GM12878 (cell line): Measurements from ENCODE around the gene LMF1. TPM values are rescaled to one million over a fixed set of nuclear protein-coding genes. Genes with fewer than 3 reads are reported as not detected.

Experiments used
- ATF7 ChIP-seq: fragments of 450-650 bp; IDR thresholded peaks from 2 replicates; pipeline ENCODE4 v1.6.1; 2016; ENCODE audit warnings: low read depth, mild to moderate bottlenecking
- BRCA1 ChIP-seq: IDR thresholded peaks from 2 replicates; pipeline ENCODE4 v1.6.1; 2011; ENCODE audit warnings: low read depth, low read length, improper control_type of control experiment
- CHD1 ChIP-seq: IDR thresholded peaks from 2 replicates; pipeline ENCODE4 v1.6.1; 2012; ENCODE audit warnings: low read depth, low read length, improper control_type of control experiment
- E2F4 ChIP-seq: IDR thresholded peaks from 2 replicates; pipeline ENCODE4 v1.6.1; 2012; ENCODE audit warnings: low read depth, low read length, improper control_type of control experiment
- E2F8 ChIP-seq: fragments of 450-650 bp; IDR thresholded peaks from 2 replicates; pipeline ENCODE4 v1.6.1; 2018; ENCODE audit warnings: mild to moderate bottlenecking, low read depth, moderate library complexity; ENCODE audit not compliant: partially characterized antibody
- HDAC6 ChIP-seq: fragments of 200-600 bp; sonication (generic); IDR thresholded peaks from one replicate; pipeline ENCODE4 v1.8.0; 2017; ENCODE audit warnings: antibody characterized with exemption; ENCODE audit not compliant: unreplicated experiment
- IRF5 ChIP-seq: fragments of 450-650 bp; IDR thresholded peaks from 2 replicates; pipeline ENCODE4 v1.6.1; 2017; ENCODE audit warnings: borderline replicate concordance
- PML ChIP-seq: IDR thresholded peaks from 2 replicates; pipeline ENCODE4 v1.6.1; 2012; ENCODE audit warnings: low read length, inconsistent platforms
- POLR2AphosphoS2 ChIP-seq: IDR thresholded peaks from 2 replicates; pipeline ENCODE4 v1.6.1; 2011; ENCODE audit warnings: low read depth, mild to moderate bottlenecking, low read length, improper control_type of control experiment, moderate library complexity
- RAD51 ChIP-seq: fragments of 450-650 bp; IDR thresholded peaks from 2 replicates; pipeline ENCODE4 v1.6.1; 2016; ENCODE audit warnings: moderate library complexity, mild to moderate bottlenecking, inconsistent platforms
- RBBP5 ChIP-seq: fragments of 200-600 bp; sonication (generic); conservative IDR thresholded peaks from 2 replicates; pipeline ENCODE4 v1.6.1; 2016
- RELA ChIP-seq: fragments of 450-650 bp; IDR thresholded peaks from 2 replicates; pipeline ENCODE4 v1.8.0; 2014; ENCODE audit warnings: borderline replicate concordance; ENCODE audit not compliant: partially characterized antibody
- polyA plus RNA-seq, 11 experiments: library from polyadenylated mRNA; depleted of rRNA in 4 of 11; unstranded in 6 of 11; stranded (reverse) in 5 of 11; fragments of >200 nt; fragmentation: Nextera tagmentation in 4 of 11; fragmentation: Illumina TruSeq in 1 of 11; extraction: Ambion mirVana in 4 of 11; extraction: Trizol in 1 of 11; gene quantifications; 1 replicate in 1 of 11; 2 replicates in 10 of 11; pipeline versions ENCODE4 v1.2.1 to v1.2.3, GENCODE V29; 2011 to 2016; ENCODE audit warnings: inconsistent platforms in 2 of 11, missing spikeins in 2 of 11, low read depth in 1 of 11
- total RNA-seq, 4 experiments: library from RNA; depleted of rRNA in 3 of 4; stranded (reverse); fragments of >200 nt in 3 of 4; fragmentation: Illumina TruSeq in 1 of 4; extraction: Trizol in 1 of 4; gene quantifications; 2 replicates each; pipeline versions ENCODE4 v1.2.1 to v1.2.3, GENCODE V29; 2013 to 2021

LMF1 gene
- total and polyA plus RNA-seq, 10 of the 15 experiments (the other 5 are each of a cell fraction or from before 2014, with no cell fraction given), result 0.18 to 3.2 (median 1.4) TPM; not detected in 1

- no peak for TF ChIP-seq E2F8
- TF ChIP-seq RAD51, result no peak
- TF ChIP-seq RBBP5, result no peak
- no peak for TF ChIP-seq BRCA1
- TF ChIP-seq CHD1, result no peak
- no peak for TF ChIP-seq E2F4
- TF ChIP-seq RELA, result no peak
- no peak for TF ChIP-seq ATF7
- TF ChIP-seq IRF5, result no peak
- TF ChIP-seq HDAC6, result no peak
- TF ChIP-seq POLR2AphosphoS2, result no peak
- TF ChIP-seq PML, result no peak
These were observed 127.8 kb downstream of the LMF1 start (continued) for GRCh38 chr16:842711-843560.
